Measurements from ENCODE around the gene INPPL1.

INPPL1 gene

GRCh38 chr11:72231396-72232259 lies 7.1 kb downstream of the INPPL1 start:
- no peak overlapping the region for H3K27ac ChIP-seq
- no peak for TF ChIP-seq CTCF (conservative IDR thresholded peaks at IDR 0.05)

- no peak overlapping the region for H3K27ac ChIP-seq
- TF ChIP-seq CTCF (conservative IDR thresholded peaks at IDR 0.05): no peak
Observed at GRCh38 chr11:72232260-72233055, 7.9 kb downstream of the INPPL1 start.

- no peak overlapping the region for H3K27ac ChIP-seq
- TF ChIP-seq CTCF (conservative IDR thresholded peaks at IDR 0.05): no peak
Observed at GRCh38 chr11:72233056-72233772, 8.6 kb downstream of the INPPL1 start.

GRCh38 chr11:72233773-72234513 lies 9.4 kb downstream of the INPPL1 start:
- TF ChIP-seq CTCF (conservative IDR thresholded peaks at IDR 0.05): no peak
- H3K27ac ChIP-seq: no peak overlapping the region

GRCh38 chr11:72234514-72234830 lies 9.9 kb downstream of the INPPL1 start:
- no peak overlapping the region for H3K27ac ChIP-seq
- no peak for TF ChIP-seq CTCF (conservative IDR thresholded peaks at IDR 0.05)

GRCh38 chr11:72234920-72235319 lies 10.4 kb downstream of the INPPL1 start:
- no peak overlapping the region for H3K27ac ChIP-seq
- no peak for TF ChIP-seq CTCF (conservative IDR thresholded peaks at IDR 0.05)

All from VCaP (cell line).